OCI-LY7 (cell line): ENCODE measurements around the gene NF1. TPM values are rescaled to one million over a fixed set of nuclear protein-coding genes. Genes with fewer than 3 reads are reported as not detected.

Source experiments
- BruUV-seq: library from RNA; stranded (reverse); fragments of 400-500 nt; replicated peaks from 2 replicates; lab custom pipeline; 2021; lab: Mats Ljungman, UMichigan
- CTCF ChIA-PET: fragments of 300-600 bp; sonication (Branson Sonifier 250); formaldehyde crosslinking; loops from one replicate; lab custom pipeline; 2022; ENCODE audit warnings: antibody characterized with exemption; ENCODE audit not compliant: unreplicated experiment; lab: Charles Lee
- POLR2A ChIA-PET: fragments of 300-600 bp; sonication (Branson Sonifier 250); formaldehyde crosslinking; loops from one replicate; lab custom pipeline; 2022; ENCODE audit warnings: antibody characterized with exemption; lab: Charles Lee
- DNase-seq: peaks from one replicate; pipeline ENCODE4 v3.0.0-alpha.2; 2015; ENCODE audit warnings: low spot score
- H2AFZ ChIP-seq: fragments of 200-600 bp; sonication (generic), shearing (Covaris generic); 2 replicates; pipeline ENCODE4 v1.6.1; 2014; ENCODE audit warnings: mild to moderate bottlenecking, antibody characterized with exemption, low read length, moderate library complexity
- H3K27ac ChIP-seq: fragments of 200-600 bp; sonication (generic); 2 replicates; pipeline ENCODE4 v1.5.1; 2014; ENCODE audit warnings: mixed run types, low read depth, mild to moderate bottlenecking, moderate library complexity, low read length, inconsistent platforms; ENCODE audit not compliant: poor library complexity, severe bottlenecking
- H3K36me3 ChIP-seq: fragments of 200-600 bp; sonication (generic); 2 replicates; pipeline ENCODE4 v1.6.1; 2014; ENCODE audit warnings: mild to moderate bottlenecking, antibody characterized with exemption, low read length, moderate library complexity, mixed read lengths; ENCODE audit not compliant: insufficient read depth
- H3K4me1 ChIP-seq: fragments of 200-600 bp; sonication (generic); 2 replicates; pipeline ENCODE4 v1.5.1; 2014; ENCODE audit warnings: mild to moderate bottlenecking, low read length; ENCODE audit not compliant: insufficient read depth, poor library complexity, severe bottlenecking
- H3K4me2 ChIP-seq: fragments of 200-600 bp; sonication (generic); 2 replicates; pipeline ENCODE4 v1.6.1; 2014; ENCODE audit warnings: mild to moderate bottlenecking, low read length
- H3K4me3 ChIP-seq: fragments of 200-600 bp; sonication (generic); 2 replicates; pipeline ENCODE4 v1.5.1; 2014; ENCODE audit warnings: mild to moderate bottlenecking, low read depth, low read length; ENCODE audit not compliant: poor library complexity, severe bottlenecking
- H3K79me2 ChIP-seq: fragments of 200-600 bp; sonication (generic); 2 replicates; pipeline ENCODE4 v1.6.1; 2016; ENCODE audit warnings: low read depth, mild to moderate bottlenecking, low read length, moderate library complexity, mixed read lengths; ENCODE audit not compliant: insufficient read depth
- H3K9me2 ChIP-seq: fragments of 200-600 bp; sonication (generic); 2 replicates; pipeline ENCODE4 v1.6.1; 2016; ENCODE audit warnings: mild to moderate bottlenecking, low read length, mixed read lengths; ENCODE audit not compliant: insufficient read depth
- H3K9me3 ChIP-seq: fragments of 200-600 bp; sonication (generic); 2 replicates; pipeline ENCODE4 v1.6.1; 2014; ENCODE audit warnings: mild to moderate bottlenecking, mixed run types, low read length, mixed read lengths
- H4K20me1 ChIP-seq: fragments of 200-600 bp; sonication (generic); 2 replicates; pipeline ENCODE4 v1.6.1; 2014; ENCODE audit warnings: mild to moderate bottlenecking, antibody characterized with exemption, low read length, moderate library complexity, mixed read lengths; ENCODE audit not compliant: insufficient read depth
- CTCF ChIP-seq: fragments of 200-600 bp; sonication (generic); conservative IDR thresholded peaks from 2 replicates; pipeline ENCODE4 v1.5.1; 2014; ENCODE audit warnings: mild to moderate bottlenecking, antibody characterized with exemption, low read length, moderate library complexity, mixed read lengths
- EZH2phosphoT487 ChIP-seq: fragments of 200-600 bp; sonication (generic); IDR thresholded peaks from 2 replicates; pipeline ENCODE4 v1.6.1; 2018; ENCODE audit warnings: low read depth, borderline replicate concordance, mild to moderate bottlenecking, mixed run types, antibody characterized with exemption, low read length, moderate library complexity, mixed read lengths
- intact Hi-C: fragments of 100-400 bp; cut with micrococcal nuclease; formaldehyde crosslinking; loops from one replicate; pipeline ENCODE4 v1.10.0; 2022; ENCODE audit not compliant: unreplicated experiment
- total RNA-seq, 2 experiments: library from RNA; depleted of rRNA in 1 of 2; stranded (reverse); fragments of >200 nt in 1 of 2; shearing (Covaris generic) in 1 of 2; gene quantifications; 2 replicates each; pipeline ENCODE4 v1.2.3, GENCODE V29; 2014 to 2022

The NF1 gene
- total RNA-seq, 2 experiments from 2014 or later = 38.7 to 64.8 TPM

DNA sequence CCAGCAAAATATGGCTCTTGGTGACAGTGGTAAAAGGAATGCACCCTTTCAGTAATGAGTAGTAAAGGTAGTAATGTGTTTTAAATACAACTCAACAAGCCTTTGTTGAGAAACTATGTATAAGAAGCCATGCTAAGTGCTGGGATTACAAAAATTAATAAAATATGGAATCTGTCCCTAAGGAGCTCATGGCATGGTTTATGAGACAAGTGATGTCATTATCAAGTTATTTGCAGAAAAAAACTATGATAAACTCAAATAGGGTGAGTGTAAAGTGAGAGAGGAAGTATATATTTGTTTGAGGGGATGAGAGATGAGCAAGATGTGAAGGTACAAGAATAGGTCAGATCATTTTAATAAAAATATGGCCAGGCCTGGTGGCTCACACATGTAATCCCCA, 76.9 kb downstream of the NF1 start:
- BruUV-seq = no TSS peak
- Histone ChIP-seq H3K27ac (no peak overlapping the region), H3K79me2 (no peaks in the 10 kb centered on the region), H3K36me3 (no peaks in the 10 kb centered on the region), H3K4me3 (no peak overlapping the region), H4K20me1 (no peaks in the 10 kb centered on the region), H3K9me3 (no peaks in the 10 kb centered on the region), H3K4me1 (no peaks in the 10 kb centered on the region), H3K4me2 (no peak overlapping the region), H3K9me2 (no peaks in the 10 kb centered on the region), H2AFZ (no peak overlapping the region)
- DNase-seq = no peak
- intact Hi-C loops = no loop called here
- ChIA-PET CTCF (no interaction called here), POLR2A (interaction anchor here (0.5 kb wide), 1 partner anchor 306 kb away, joined by 3 read pairs; no protein-coding TSS in a partner anchor)
- TF ChIP-seq EZH2phosphoT487 = no peak
- no peak for TF ChIP-seq CTCF

- no TSS peak for BruUV-seq
Observed at GRCh38 chr17:31172388-31172787, 77.6 kb downstream of the NF1 start.

More at GRCh38 chr17:31172388-31172787, 77.6 kb downstream of the NF1 start:
- no peak for DNase-seq
- Histone ChIP-seq H2AFZ (no peak overlapping the region), H3K4me1 (no peaks in the 10 kb centered on the region), H3K79me2 (no peaks in the 10 kb centered on the region), H3K4me2 (no peak overlapping the region), H3K9me3 (no peaks in the 10 kb centered on the region), H3K9me2 (no peaks in the 10 kb centered on the region), H3K36me3 (no peaks in the 10 kb centered on the region), H3K27ac (no peak overlapping the region), H3K4me3 (no peak overlapping the region), H4K20me1 (no peaks in the 10 kb centered on the region)
- intact Hi-C loops = no loop called here
- TF ChIP-seq EZH2phosphoT487 (no peak), CTCF (no peak)
- CTCF ChIA-PET = no interaction called here
- POLR2A ChIA-PET = no interaction called here
